ENCODE results near the gene CAPN14.

The CAPN14 gene

DNA sequence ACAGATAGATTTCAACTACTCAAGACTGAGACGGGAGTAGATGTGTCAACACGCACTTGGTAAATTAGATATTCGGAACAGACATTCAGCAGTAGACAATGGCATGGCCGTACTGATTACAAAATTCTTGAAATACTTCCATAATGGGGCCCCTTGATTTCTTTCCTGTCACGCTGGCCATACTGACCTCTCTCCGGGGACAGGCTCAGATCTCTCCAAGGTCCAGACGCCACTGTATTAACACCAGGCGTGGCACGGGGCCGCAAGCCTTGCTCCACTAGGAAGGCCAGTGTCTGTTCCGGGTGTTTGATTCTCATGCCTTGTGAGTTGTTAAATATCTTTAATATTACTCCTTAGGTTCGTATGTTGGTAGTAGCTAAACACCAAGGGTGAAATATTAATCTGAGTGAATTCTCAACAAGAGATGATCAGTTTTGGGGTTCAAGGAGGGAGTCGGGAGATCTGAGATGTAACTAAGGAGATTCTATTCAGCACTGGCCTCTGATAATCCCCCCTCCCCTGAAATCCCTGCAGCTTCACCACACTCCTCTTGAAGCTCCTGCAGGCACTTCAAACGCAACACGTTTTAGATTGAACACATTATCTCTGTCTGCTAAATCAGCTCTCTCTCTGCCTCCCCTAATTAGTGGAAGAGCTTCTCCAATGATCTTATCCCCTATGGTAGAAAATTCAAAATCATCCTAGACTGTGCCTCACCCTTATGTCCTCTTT is 14.4 kb upstream of the CAPN14 start:
- H3K4me3 ChIP-seq = no peak overlapping the region
- no peak overlapping the region for H3K27ac ChIP-seq

DNA sequence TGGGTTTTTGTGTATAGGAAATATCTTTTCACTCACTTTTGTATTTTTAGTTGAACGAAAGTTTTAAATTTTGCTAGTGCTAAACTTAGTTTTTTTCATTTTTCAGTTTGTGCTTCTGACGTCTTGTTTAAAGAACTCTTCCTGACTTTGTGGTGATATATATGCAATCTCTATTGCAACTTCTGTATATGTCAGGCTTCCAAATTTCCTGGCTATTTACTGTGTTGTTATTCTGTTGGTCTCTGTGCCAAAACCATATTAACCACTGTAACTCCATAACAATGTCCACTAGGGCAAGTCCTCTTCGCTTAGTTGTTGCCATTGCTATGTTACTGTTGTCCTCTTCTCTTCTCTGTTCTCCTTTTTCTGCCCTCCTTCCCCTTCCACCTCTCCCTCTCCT is 13.4 kb upstream of the CAPN14 start:
- no peak overlapping the region for H3K4me3 ChIP-seq
- H3K27ac ChIP-seq = no peak overlapping the region

DNA sequence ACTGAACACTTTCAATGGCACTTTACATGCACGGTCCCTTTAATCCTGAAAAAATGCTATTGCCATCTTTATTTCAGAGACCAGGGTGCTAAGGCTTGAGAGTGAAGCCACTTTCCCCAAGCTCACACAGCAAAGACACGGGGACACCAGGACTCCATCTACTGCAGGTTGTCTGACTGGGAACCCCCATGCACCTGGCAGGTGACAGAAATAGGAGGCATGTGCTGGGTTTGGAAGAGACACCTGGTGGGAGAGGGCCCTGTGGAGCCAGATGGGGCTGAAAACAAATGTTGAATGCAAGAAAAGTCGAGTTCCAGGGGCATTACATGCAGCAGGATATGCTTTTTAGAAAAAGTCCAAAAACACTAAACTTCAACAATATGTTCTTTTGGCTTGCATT is 11.4 kb upstream of the CAPN14 start:
- H3K4me3 ChIP-seq = no peak overlapping the region
- no peak overlapping the region for H3K27ac ChIP-seq

DNA sequence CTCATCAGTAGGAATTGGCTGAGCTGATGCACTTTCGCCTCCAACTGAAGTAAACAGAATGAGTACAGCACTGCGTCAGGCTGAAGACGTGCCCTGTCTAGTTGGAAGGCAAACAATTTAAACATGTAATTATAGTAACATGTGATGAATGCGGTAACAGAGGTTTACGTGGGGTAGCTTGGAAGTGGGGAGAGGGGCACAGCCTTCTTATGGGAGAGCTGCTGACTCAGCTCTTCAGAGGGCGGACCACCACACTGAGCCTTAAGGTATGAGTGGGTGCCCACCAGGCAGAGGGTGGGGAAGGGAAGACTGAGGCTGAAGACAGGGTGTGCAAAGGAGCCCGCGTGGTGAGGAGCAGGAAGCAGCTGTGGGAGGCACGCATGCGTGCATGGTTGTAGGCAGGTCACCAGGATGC is 10.4 kb upstream of the CAPN14 start:
- peak overlapping the region in 9 of 21 experiments; percentile 8 to 64 (median 41) for H3K27ac ChIP-seq
- H3K4me3 ChIP-seq = no peak overlapping the region

DNA sequence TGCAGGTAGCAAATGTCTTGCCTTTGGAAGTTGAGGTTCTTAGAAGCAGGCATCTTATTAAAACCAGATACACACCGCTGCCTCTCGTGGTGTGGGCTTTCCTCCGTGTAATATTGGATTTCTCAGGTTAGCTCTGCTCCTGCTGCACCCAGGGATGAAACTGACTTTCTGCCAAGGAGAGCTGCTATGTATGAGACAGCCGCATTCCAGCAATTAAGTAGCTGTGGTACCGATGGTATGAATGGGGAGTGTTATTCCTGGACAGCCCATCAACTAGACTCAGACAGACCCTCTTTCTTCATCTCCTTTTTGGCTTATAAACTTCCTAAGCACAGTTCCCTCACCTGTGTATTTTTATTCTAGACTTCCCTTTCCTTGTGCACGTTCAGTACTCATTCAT is 9.8 kb upstream of the CAPN14 start:
- H3K4me3 ChIP-seq = no peak overlapping the region

DNA sequence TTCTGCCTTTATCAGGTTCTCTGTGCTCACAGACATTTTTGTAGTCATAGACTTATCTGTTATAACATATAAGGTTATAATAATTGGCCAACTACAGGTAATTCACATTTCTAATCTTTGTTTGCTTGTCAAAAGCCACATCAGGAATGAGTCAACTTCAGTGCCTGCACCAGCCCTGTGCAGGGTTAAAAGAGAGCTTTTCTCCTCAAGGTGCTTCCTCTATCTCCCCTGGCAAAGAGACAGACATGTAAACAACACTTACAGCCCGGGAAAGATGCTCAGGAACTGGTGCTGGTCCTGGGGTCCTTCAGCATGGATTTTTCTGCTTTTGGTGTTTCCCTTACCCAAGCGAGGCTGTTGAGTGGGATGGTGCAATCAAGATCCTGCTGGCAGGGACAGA is 9.0 kb upstream of the CAPN14 start:
- H3K27ac ChIP-seq = peak overlapping the region in 1 of 21 experiments; percentile 30
- H3K4me3 ChIP-seq = no peak overlapping the region

More for the DNA sequence above, 9.8 kb upstream of the CAPN14 start:
- H3K27ac ChIP-seq = peak overlapping the region in 4 of 21 experiments; percentile 17 to 64 (median 46)

DNA sequence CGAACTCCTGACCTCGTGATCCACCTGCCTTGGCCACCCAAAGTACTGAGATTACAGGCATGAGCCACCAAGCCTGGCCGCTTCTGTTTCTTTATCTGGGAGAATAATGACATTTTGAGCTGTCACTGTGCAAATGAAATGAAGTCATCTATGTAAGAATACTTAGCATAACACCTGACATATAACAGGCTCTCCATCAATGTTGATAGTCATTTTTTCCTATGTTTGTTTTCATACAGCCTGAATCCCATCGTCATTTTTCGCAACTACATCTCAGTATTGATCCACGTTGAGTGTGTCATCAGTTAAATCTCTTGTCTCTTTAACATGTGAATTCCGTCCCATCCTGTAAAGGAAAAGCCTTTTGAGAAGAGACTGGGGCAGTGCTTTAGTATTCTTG is 6.4 kb upstream of the CAPN14 start:
- Histone ChIP-seq H3K27ac (no peak overlapping the region), H3K4me3 (no peak overlapping the region)

DNA sequence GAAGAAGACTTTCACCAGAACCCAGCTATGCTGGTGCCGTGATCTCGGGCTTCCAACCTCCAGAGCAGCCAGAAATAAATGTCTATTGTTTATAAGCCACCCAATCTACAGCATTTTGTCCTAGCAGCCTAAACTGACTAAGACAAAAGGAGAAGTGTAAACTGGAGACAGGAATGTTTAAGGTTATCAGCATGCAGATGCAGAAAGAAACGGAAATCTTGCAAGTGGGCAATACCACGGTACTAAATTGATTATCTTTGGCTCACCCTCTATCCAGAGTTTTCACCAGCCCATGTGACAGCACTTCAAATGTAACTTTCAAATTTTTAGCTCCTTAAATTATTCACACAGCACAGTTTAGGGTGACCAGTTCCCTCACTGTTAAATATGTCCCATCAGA is 5.7 kb upstream of the CAPN14 start:
- no peak overlapping the region for H3K27ac ChIP-seq
- H3K4me3 ChIP-seq = no peak overlapping the region

DNA sequence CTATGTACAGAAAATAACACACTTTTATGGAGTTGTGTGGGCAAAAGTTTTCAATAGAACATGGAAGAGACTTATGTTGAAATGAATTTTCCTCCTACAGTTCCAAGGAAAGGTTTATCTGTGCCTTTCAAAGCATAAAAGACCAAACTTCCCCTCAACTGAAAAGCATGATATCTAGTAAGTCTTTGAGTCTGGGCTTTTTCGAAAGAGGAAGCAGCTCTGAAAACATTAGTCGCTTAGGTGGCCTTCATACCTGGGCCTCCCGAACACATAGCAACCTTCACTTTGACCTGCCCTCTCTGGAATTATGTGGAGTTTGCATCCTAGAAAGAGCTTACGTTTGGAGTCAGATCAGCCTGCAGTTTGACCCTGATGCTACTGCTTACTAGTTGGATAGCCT is 4.8 kb upstream of the CAPN14 start:
- Histone ChIP-seq H3K27ac (no peak overlapping the region), H3K4me3 (no peak overlapping the region)

DNA sequence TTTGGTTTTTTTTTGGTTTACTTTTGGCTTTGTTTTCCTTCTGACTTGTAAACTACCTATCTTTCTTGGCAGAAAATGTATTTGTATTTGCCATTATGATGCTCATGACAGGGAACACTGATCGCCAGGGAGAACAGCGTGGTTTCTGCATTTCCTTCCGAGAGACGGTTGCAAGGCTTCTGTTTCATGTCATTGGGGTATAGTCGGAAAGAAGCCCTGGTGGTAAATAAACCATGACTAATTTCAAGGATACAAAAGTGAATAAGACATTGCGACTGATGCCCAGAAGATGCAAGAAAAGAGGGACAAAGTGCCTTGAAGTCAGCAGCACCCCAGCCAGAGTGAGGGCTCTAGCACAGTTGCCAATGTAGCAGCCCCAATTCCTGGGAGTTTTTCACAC is 4.2 kb upstream of the CAPN14 start:
- Histone ChIP-seq H3K27ac (no peak overlapping the region), H3K4me3 (no peak overlapping the region)

DNA sequence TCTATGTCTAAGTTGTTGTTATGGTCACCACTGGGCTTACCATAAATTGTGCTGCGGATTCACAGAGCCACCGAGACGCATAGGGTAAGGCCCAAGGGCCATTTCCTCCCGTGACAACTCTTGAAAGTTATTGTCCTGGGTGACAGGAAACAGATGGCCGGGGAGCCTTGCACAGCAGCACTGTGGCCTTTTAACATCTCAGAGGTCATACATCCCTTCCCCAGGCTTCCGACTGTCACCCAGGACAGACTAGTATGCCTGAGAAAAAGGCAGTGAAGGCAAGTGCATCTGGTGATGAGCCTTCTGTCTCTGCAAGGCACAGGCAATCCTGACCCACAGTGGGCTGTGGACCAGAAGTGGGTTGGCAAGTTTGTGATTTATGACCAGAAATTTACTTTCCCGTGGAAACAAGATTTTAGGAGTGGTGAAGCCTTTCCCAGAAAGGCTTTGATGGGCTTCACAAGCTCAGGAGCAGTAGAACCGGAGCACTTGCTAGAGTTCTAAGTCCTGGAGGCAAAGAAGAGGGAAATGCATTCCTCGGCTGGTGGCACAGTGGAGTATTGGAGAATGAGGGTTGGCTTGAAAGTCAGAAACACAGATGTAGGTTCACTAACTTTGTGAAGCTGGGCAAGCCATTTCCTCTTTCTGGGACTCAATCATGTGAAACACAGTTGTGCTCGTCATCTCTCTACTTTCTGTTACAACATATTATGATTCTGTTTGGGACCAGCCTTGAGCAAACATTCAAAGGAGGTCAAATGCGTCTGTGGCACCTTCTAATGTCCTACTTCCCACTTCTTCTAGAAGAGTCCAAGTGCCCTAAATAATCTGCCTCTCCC is 2.0 kb upstream of the CAPN14 start:
- no peak overlapping the region for H3K4me3 ChIP-seq
- peak overlapping the region in 2 of 21 experiments; percentile 40 to 61 for H3K27ac ChIP-seq

DNA sequence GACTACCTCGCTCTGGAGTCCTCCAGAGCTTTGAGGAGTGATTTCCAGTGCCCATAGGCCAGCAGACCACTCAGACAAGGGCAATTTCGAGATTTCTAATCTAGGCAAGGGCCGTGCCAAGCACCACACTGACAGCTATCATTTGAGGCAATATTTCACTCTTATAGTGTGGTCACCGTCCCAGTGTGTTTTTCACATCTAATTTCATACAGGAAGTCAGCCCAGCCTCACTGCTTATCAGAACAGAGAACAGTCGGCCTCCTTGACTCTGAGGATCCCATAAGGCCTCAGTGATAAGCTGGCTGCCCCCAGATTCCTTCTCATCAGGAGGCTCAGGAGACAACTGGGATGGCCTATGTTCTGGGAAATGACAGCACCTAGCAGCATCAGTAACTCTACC is 581 bp downstream of the CAPN14 start:
- no peak overlapping the region for H3K4me3 ChIP-seq
- no peak overlapping the region for H3K27ac ChIP-seq

DNA sequence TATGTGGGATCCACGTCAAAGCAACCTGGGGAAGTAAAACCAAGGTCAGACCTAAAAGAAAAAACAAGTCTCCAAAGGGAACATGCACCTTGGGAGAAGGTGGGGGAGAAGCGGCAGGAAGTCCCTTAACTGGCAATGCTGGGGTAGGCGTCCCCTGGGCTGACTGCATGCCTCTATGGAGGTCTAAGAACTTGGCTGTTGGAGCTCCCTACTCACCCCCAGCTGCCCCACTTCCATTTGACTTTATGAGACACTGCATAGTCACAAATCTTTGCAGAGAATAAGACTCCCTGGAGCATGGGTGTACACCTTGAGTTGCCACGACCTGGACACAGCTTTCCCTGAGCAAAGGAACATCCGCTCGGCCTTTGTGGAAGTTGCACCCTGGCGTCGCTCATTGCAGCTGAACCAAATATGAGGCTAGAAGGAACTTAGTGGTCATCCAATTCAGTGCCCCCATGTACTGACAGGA is 2.8 kb downstream of the CAPN14 start:
- Histone ChIP-seq H3K27ac (no peak overlapping the region), H3K4me3 (no peak overlapping the region)

DNA sequence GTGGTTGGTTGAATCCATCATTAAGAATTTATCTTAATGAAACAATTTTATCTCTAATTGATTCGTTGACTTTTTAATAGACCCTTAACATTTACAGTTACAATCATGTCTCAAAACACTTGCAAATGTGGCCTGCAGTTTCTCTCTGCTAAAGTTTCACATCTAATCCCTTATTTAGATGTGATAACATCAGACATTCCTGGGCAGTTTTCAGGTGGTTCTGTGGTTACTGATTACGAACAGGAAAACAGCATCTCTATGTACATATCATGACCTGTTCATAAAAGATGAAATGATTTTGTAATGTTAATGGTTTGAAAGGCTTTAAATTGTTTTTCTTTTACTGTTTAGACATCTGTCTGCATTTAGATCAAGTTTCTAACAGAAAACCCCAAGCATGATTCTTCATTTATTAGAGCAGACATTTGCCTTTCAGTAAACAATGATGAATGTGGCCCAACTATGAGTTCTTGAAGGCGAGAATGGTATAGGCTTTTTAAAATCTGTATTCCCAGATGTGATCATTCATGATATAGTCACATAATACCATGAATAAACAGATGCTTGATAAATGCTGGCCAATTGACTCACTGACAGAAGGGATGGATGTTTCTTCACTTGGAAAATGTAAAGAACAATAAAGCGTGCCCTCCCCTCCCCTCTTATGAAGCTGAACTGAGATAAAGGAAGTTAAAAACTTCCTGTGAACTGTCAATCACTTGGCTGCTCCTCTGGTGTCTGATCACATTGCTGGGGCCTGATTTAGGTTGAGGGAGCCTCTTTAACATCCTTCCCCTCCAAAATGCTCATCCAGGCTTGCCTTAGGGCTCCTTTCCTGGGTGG is 3.5 kb downstream of the CAPN14 start:
- Histone ChIP-seq H3K27ac (no peak overlapping the region), H3K4me3 (no peak overlapping the region)

DNA sequence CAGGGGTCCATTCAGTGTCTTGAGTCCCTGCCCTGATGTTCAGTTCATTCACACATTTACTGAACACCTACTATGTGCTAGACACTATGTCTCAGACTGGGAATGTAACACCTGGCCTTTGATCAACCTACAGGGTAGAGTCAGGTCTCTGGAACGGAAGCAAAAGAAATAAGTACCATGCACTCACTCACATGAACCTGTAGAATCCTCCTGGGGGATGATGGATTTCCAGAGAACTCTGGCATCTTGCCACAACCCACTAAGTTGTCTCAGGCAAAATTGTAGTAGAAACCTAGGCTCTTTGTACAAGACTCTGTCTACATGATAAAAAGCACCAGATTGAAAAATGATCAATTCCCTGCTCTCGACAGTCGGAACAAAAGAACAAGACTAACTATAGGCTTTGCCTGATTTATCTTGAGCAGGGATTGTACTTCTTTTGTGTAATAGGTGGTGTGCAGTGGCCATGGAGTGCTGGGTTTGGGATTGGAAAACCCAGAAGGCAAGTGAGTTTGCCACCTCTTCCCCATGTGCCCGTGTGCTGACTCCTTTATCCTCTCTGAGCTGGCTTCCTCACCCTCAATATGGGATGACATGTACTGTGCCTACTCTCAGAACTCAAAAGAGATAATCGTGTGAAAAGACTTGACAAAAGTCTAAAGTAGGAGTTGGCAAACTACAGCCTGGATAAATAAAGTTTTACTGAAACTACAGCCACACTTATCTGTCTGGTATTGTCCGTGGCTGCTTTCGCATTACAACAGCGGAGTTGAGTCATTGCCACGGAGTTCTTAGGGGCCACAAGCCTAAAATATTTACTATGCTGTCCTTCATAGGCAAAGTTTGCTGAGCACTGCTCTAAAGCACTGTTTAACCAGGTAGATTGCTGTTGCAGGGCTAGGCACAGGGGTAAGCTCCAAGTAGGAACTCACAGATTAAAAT is 4.4 kb downstream of the CAPN14 start:
- H3K27ac ChIP-seq = no peak overlapping the region
- H3K4me3 ChIP-seq = no peak overlapping the region

DNA sequence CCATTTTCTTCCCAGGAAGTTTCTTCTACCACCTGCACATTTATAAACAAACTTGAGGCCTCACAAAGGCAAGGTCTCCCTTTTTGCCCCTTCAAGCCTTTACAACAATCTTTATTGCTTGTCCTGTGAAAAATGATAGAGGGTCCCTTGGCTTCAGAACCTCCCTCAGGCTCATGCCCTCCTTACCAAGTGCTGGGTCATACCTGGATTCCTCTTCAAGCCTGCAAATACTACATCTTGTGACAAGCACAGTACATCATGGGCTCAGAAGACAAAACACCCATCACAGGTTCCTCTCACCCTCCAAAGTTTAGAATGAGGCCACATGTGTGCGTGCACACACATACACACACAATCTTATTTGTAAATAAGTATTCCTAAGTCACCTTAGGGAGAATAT is 9.1 kb downstream of the CAPN14 start:
- no peak overlapping the region for H3K4me3 ChIP-seq

DNA sequence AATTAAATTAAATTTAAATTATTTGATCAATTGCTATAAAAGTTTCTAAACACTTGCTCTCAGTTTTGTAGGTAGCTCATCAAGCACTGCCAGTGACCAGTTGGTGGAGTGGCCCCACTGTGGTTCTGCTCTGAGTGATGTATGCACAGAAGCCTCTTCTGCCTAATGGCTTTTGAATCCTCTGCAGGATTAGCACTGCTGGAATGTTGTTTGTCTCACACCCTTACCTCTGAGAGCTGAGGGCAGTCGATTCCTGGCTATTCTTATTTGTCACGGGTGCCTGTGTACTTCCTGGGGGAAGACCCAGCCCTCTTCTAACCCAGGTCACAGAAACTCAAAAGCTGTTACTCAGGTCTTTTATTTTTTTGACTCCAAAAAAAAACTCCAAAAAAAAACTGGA is 9.5 kb downstream of the CAPN14 start:
- Histone ChIP-seq H3K4me3 (no peak overlapping the region), H3K27ac (no peak overlapping the region)

More for the DNA sequence above, 9.1 kb downstream of the CAPN14 start:
- H3K27ac ChIP-seq = no peak overlapping the region

DNA sequence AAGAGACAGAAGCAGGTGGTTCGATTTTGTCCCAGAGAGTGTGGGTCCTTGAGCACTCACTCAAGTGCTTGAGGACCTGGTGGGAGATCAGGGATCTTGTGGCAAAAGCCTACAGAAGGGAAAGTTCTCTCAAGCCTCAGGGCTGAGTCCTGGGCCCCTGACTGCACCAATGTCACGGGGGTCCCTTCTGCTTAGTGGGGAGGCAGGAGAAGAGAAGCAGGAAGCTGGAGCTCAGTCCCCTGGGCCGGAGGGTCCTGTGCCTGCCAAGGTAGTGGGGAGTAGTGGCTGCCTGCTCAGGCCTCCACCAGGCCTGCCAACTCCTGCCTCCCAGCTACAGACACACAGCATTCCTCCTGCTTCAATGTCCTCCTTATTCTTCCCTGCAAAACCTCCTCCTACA is 11.7 kb downstream of the CAPN14 start:
- H3K27ac ChIP-seq = no peak overlapping the region

DNA sequence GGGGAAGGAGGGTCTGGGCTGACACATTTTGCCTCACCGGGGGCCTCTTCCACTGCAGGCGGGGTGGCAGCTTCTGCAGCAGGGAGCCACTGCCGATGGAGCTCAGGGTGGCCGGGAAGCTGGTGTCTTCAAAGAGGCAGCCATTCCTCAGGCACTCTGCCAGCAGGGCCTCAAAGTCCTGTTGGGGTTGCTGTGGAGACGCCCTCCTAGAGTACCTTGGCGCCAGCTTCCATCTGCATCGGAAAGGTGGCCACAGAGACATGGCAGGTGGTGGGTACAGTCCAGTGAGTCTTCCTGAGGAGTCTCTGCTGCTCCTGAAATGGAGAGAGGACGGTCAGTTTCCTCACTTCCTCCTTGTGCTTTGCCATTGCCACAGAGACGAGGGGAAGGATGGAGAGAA is 12.1 kb downstream of the CAPN14 start:
- Histone ChIP-seq H3K4me3 (no peak overlapping the region), H3K27ac (no peak overlapping the region)

More for the DNA sequence above, 11.7 kb downstream of the CAPN14 start:
- no peak overlapping the region for H3K4me3 ChIP-seq

Data from skin epidermis (tissue), 12 donors.